ENCODE data around the gene SOS2.

SOS2 gene

DNA sequence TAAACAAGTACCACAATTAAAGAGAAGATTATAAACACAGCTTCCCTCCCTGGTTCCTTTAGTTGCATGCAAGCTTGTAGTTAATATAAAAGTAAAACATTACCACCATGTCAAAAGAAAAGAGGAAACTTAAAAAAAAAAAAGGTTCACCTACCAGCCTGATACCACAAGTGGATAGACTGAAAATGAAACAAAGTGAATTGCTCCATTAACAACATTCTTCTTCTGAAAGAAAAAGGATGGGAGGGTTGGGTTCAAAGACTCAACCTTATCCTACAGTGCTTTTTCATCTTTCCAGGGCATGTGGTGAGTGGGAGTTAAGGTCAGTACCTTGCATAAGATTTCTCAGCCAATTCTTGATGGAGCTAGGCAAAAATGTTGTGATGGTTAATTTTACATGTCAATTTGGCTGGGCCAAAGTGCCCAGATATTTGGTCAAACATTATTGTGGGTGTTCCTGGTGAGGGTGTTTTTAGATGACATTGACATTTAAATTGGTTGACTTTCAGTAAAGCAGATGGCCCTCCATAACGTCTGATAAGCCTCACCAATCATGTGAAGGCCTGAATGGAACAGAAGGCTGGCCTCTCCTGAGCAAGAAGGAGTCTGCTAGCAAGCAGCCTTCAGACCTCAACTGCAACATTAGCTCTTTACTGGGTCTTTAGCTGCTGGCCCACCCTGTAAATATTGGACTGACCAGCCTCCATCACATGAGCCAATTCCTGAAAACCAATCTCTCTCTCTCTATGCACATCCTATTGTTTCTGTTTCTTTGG lies 143.8 kb downstream of the SOS2 start:
- TF ChIP-seq ZFX (IDR thresholded peaks at IDR 0.05; ENCODE audit: borderline replicate concordance), result no peak
- TF ChIP-seq, protein P1, sequence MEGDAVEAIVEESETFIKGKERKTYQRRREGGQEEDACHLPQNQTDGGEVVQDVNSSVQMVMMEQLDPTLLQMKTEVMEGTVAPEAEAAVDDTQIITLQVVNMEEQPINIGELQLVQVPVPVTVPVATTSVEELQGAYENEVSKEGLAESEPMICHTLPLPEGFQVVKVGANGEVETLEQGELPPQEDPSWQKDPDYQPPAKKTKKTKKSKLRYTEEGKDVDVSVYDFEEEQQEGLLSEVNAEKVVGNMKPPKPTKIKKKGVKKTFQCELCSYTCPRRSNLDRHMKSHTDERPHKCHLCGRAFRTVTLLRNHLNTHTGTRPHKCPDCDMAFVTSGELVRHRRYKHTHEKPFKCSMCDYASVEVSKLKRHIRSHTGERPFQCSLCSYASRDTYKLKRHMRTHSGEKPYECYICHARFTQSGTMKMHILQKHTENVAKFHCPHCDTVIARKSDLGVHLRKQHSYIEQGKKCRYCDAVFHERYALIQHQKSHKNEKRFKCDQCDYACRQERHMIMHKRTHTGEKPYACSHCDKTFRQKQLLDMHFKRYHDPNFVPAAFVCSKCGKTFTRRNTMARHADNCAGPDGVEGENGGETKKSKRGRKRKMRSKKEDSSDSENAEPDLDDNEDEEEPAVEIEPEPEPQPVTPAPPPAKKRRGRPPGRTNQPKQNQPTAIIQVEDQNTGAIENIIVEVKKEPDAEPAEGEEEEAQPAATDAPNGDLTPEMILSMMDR (IDR thresholded peaks at IDR 0.05), result no peak
- H3K27ac ChIP-seq, result no peak overlapping the region

DNA sequence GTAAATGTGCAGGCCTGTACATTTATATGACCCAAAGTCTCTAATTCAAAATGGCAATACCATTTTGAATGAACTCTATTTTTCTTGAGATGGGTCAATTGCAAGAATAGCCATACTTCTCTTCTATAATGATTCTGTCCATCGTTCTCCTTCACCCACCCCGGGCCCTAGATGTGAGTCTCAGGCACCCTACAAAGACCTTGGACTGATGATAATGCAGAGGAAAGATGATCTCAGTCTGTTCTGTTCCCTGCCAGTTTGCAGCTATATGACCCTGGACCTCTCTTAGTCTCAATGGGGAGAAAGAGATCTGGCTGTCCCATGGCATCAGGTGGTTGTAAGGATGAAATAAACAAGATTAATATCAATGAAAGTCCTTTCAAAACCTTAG lies 145.1 kb downstream of the SOS2 start:
- H3K27ac ChIP-seq, result no peak overlapping the region
- TF ChIP-seq ZFX (IDR thresholded peaks at IDR 0.05; ENCODE audit: borderline replicate concordance), result no peak
- TF ChIP-seq, protein P1 (IDR thresholded peaks at IDR 0.05), result no peak

DNA sequence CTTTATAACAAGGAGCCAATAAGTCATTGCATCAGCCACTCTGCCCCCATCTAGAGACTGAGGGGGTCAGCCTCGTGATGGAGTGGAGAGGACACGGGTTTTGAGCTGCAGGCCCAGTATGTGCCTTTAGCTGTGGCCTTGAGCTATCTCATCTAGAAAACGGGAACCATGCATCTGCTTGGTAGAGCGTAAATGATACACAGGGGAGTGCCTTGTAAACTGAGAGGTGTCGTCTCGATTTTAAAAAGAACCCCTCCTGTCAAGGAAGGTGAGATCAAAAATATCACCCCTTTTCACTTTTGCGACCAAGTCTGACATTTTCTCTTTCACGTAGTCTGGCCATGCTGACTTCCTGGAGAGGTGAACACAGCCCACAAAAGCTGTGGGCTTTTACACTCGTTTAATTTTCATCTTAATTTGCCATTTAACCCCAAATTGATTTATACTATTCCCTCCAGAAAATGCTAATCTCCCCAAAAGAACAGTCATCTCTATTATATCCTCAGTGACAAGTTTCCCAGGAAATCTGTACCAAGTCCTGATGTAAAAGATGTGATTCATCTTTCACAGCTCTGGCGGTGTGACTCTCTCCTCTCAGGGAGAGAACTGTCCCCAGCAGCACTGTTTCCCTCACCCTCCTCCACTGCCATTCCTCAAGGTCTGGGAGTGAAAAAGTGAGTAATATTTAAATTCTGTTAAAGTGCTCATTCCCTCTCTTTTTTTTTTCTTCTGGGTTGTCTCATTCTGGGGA lies 145.6 kb downstream of the SOS2 start:
- TF ChIP-seq ZFX (IDR thresholded peaks at IDR 0.05; ENCODE audit: borderline replicate concordance), result no peak
- TF ChIP-seq, protein P1 (IDR thresholded peaks at IDR 0.05), result no peak
- no peak overlapping the region for H3K27ac ChIP-seq

DNA sequence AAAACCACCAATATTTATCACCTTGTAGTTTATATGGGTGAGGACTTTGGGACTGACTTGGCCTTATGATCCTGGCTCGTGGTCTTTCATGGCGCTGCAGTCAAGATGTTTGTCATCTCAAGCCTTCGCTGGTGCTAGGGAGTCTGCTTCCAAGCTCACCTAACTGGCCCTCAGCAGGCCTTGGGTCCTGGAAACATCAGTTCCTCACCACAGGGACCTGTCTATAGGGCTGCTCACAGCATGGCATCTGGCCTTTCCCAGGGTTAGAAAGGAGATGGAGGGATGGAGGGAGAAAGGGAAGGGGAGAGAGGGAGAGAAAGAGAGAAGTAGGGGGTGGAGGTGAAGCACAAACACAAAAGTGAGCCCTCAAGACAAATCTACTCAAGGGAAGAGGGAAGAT lies 146.7 kb downstream of the SOS2 start:
- TF ChIP-seq ZFX (IDR thresholded peaks at IDR 0.05; ENCODE audit: borderline replicate concordance), result no peak
- TF ChIP-seq, protein P1 (IDR thresholded peaks at IDR 0.05), result no peak
- no peak overlapping the region for H3K27ac ChIP-seq

DNA sequence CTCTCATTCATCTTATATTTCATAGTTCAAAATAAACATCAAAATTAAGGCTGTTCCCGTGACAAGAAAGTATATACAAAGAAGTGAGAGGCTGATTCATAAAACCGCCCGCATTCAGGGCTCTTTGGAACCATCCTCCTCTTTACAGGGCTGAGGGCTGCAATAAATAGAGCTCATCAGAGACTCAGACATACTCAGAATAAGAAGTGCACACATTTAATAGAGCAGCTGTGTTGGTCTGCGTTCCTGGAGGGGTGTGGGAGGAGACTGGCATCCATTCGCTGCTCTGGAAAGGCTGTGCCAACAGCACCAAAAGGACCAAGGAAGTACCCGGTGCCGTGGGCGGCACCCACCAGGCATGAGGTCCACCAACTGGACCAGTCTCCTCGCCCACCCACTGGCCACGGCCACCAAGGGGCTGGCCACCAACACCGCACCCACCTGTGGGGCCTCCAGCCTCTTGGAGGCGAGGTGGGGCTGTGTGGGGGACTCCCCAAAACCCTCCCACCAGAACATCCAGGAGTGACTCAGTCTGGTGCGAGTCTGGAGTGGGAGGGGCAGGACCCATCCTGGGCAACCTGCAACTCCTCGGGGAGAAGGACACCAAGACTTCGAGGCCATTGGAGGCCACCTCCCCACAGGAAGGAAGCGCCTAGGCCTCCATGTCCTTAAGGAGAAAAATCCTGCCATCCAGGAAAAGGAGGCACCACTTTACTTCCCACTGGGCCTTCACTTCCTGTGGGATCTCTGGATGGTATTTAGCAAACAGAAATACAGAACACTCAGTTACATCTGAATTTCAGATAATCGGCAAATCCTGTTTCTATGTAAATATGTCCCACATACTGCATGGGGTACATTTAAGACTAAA lies 147.7 kb downstream of the SOS2 start:
- TF ChIP-seq, protein P1 (IDR thresholded peaks at IDR 0.05), result no peak
- no peak for TF ChIP-seq ZFX (IDR thresholded peaks at IDR 0.05; ENCODE audit: borderline replicate concordance)
- H3K27ac ChIP-seq, result no peak overlapping the region

DNA sequence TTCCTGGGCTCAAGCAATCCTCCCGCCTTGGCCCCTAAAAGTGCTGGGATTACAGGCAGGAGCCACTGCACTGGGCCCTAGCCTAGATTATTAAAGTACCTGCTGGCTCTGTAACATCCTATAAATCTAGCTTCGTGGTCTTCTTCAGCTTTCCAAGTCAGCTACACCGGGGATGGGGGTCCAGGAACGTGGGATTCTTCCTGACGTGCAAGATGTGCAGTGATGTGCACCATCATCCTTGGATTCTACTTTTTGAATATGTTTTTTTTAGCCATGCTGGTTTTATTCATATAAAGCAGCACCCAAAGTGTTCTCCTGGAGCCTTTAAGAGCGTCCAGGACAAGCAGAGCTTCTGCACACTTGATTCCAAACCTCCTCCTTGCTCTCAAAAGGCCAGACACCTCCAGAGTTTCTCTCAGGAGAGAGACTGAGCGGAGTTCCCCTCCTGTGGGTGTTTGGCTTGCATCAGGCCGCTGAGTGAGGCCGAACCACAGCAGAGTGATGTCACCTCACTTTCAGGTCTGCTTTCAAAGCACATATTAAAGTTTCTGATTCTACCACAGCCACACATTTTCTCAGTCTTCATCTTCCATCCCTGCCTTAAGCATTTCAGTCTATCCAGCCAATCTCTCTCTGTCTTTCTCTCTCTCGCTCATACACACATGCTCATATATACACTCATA lies 148.5 kb downstream of the SOS2 start:
- no peak for TF ChIP-seq ZFX (IDR thresholded peaks at IDR 0.05; ENCODE audit: borderline replicate concordance)
- TF ChIP-seq, protein P1 (IDR thresholded peaks at IDR 0.05), result no peak
- H3K27ac ChIP-seq, result no peak overlapping the region
